IPS-15b (cell line): ENCODE results near the gene EFCAB12.
"Not testable (repeated sequence)": the region's sequence is repeated elsewhere in the genome, so short reads cannot be mapped to it uniquely, and the experiment has no call there.

ENCODE experiments used
- H3K27me3 ChIP-seq: one replicate; pipeline ENCODE4 v1.6.1; 2013; ENCODE audit warnings: low read length; ENCODE audit not compliant: control insufficient read depth, insufficient read depth
- H3K36me3 ChIP-seq: one replicate; pipeline ENCODE4 v1.6.1; 2013; ENCODE audit warnings: low read length; ENCODE audit not compliant: control insufficient read depth, insufficient read depth
- H3K4me1 ChIP-seq: one replicate; pipeline ENCODE4 v1.6.1; 2013; ENCODE audit warnings: mild to moderate bottlenecking, low read length; ENCODE audit not compliant: control insufficient read depth, insufficient read depth
- H3K4me3 ChIP-seq: one replicate; pipeline ENCODE4 v1.5.1; 2013; ENCODE audit warnings: low read depth, low read length
- H3K9ac ChIP-seq: one replicate; pipeline ENCODE4 v1.6.1; 2013; ENCODE audit warnings: low read depth, mild to moderate bottlenecking, low read length
- H3K9me3 ChIP-seq: one replicate; pipeline ENCODE4 v1.6.1; 2013; ENCODE audit warnings: mild to moderate bottlenecking, low read length; ENCODE audit not compliant: control insufficient read depth, insufficient read depth

The EFCAB12 gene

GRCh38 chr3:129370248-129370964 is 58.0 kb downstream of the EFCAB12 start:
- H3K4me1 ChIP-seq: no peaks in the 10 kb centered on the region
- H3K9ac ChIP-seq: no peak overlapping the region
- H3K4me3 ChIP-seq: no peak overlapping the region
- no peaks in the 10 kb centered on the region for H3K27me3 ChIP-seq
- no peaks in the 10 kb centered on the region for H3K36me3 ChIP-seq
- no peaks in the 10 kb centered on the region for H3K9me3 ChIP-seq

- H3K27me3 ChIP-seq: no peaks in the 10 kb centered on the region
- no peaks in the 10 kb centered on the region for H3K36me3 ChIP-seq
- no peak overlapping the region for H3K9ac ChIP-seq
- no peaks in the 10 kb centered on the region for H3K4me1 ChIP-seq
- no peaks in the 10 kb centered on the region for H3K9me3 ChIP-seq
- no peak overlapping the region for H3K4me3 ChIP-seq
These were observed 58.7 kb downstream of the EFCAB12 start for GRCh38 chr3:129369711-129370110.

- no peaks in the 10 kb centered on the region for H3K9me3 ChIP-seq
- no peak overlapping the region for H3K4me3 ChIP-seq
- H3K4me1 ChIP-seq: no peaks in the 10 kb centered on the region
- no peaks in the 10 kb centered on the region for H3K36me3 ChIP-seq
- H3K9ac ChIP-seq: no peak overlapping the region
- no peaks in the 10 kb centered on the region for H3K27me3 ChIP-seq
These were observed 60.6 kb downstream of the EFCAB12 start for GRCh38 chr3:129367821-129368220.

- Histone ChIP-seq H3K9me3 (no peaks in the 10 kb centered on the region), H3K4me1 (no peaks in the 10 kb centered on the region), H3K9ac (no peak overlapping the region), H3K27me3 (no peaks in the 10 kb centered on the region), H3K36me3 (no peaks in the 10 kb centered on the region), H3K4me3 (no peak overlapping the region)
These were observed 62.1 kb downstream of the EFCAB12 start for GRCh38 chr3:129366312-129366831.

- no peak overlapping the region for H3K4me3 ChIP-seq
- H3K9ac ChIP-seq: no peak overlapping the region
- H3K9me3 ChIP-seq: no peaks in the 10 kb centered on the region
- no peaks in the 10 kb centered on the region for H3K36me3 ChIP-seq
- no peaks in the 10 kb centered on the region for H3K27me3 ChIP-seq
- H3K4me1 ChIP-seq: no peaks in the 10 kb centered on the region
These were observed 62.9 kb downstream of the EFCAB12 start for GRCh38 chr3:129365296-129366136.

- H3K9me3 ChIP-seq, H3K4me3 ChIP-seq, H3K4me1 ChIP-seq, H3K9ac ChIP-seq, H3K27me3 ChIP-seq, H3K36me3 ChIP-seq: not testable (repeated sequence)
These were observed 63.6 kb downstream of the EFCAB12 start for GRCh38 chr3:129364811-129365210.

- H3K27me3 ChIP-seq, H3K4me1 ChIP-seq, H3K9ac ChIP-seq, H3K36me3 ChIP-seq, H3K4me3 ChIP-seq, H3K9me3 ChIP-seq: not testable (repeated sequence)
These were observed 65.1 kb downstream of the EFCAB12 start for GRCh38 chr3:129363356-129363755.

GRCh38 chr3:129360705-129361460 is 67.6 kb downstream of the EFCAB12 start:
- H3K4me3 ChIP-seq: no peak overlapping the region
- no peaks in the 10 kb centered on the region for H3K9me3 ChIP-seq

GRCh38 chr3:129360171-129360611 is 68.2 kb downstream of the EFCAB12 start:
- Histone ChIP-seq H3K4me1 (no peaks in the 10 kb centered on the region), H3K36me3 (no peaks in the 10 kb centered on the region), H3K9me3 (no peaks in the 10 kb centered on the region), H3K4me3 (no peak overlapping the region), H3K9ac (no peak overlapping the region), H3K27me3 (no peaks in the 10 kb centered on the region)

More at GRCh38 chr3:129360705-129361460, 67.6 kb downstream of the EFCAB12 start:
- no peaks in the 10 kb centered on the region for H3K4me1 ChIP-seq
- no peaks in the 10 kb centered on the region for H3K27me3 ChIP-seq
- H3K9ac ChIP-seq: no peak overlapping the region
- H3K36me3 ChIP-seq: no peaks in the 10 kb centered on the region

- no peaks in the 10 kb centered on the region for H3K27me3 ChIP-seq
- no peaks in the 10 kb centered on the region for H3K9me3 ChIP-seq
- H3K4me3 ChIP-seq: no peak overlapping the region
- H3K4me1 ChIP-seq: no peaks in the 10 kb centered on the region
- no peak overlapping the region for H3K9ac ChIP-seq
- H3K36me3 ChIP-seq: no peaks in the 10 kb centered on the region
These were observed 69.6 kb downstream of the EFCAB12 start for GRCh38 chr3:129358772-129359371.

GRCh38 chr3:129358177-129358771 is 70.2 kb downstream of the EFCAB12 start:
- H3K36me3 ChIP-seq: no peaks in the 10 kb centered on the region
- H3K27me3 ChIP-seq: no peaks in the 10 kb centered on the region
- H3K9ac ChIP-seq: no peak overlapping the region
- no peaks in the 10 kb centered on the region for H3K9me3 ChIP-seq
- no peaks in the 10 kb centered on the region for H3K4me1 ChIP-seq
- H3K4me3 ChIP-seq: no peak overlapping the region
